ENCODE results near the gene LY86. TPM values are rescaled to one million over a fixed set of nuclear protein-coding genes. Genes with fewer than 3 reads are reported as not detected.

Gene LY86
- total RNA-seq, 3 donors from 2014 or later (not counting 1 experiment from before 2014, with no cell fraction given): 2.0 to 5.1 (median 2.2) TPM

DNA sequence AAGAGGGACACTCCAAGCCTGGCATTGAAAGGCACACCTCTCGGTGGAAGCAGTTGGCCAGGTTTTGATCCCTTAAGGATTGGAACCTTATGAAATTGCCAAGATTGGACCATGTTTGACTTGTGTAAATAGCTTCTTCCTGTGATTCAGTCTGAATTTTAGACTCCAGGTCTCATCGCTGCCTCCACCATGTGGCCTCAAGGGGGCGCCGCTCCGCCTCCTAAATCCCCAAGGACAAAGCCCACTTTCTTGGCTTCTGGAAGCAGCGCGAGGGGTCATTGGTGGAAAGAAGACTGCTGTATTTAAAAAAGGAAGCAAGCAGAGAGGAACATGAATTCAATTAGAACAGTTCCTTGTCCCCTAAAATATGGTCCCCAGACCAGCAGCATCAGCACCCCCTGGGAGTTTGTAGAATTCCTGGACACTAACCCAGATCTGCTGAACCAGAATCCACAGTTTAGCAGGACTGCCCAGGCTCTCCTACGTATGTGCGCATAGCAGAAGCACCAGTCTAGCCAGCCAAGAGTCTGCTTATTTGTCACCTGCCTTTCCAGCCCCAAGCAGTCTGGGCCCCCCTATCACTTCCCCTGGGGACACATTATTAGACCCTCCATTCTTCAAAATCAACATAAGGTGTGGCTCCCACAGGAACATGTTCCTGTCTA is 108.5 kb downstream of the LY86 start:
- peak in 1 of 2 donors; percentile 45 for DNase-seq
- no peaks in the 10 kb centered on the region for H3K36me3 ChIP-seq (ENCODE audit: control insufficient read depth, insufficient read depth, low read length)
- no peaks in the 10 kb centered on the region for H3K36me3 Mint-ChIP-seq
- H3K4me3 ChIP-seq (ENCODE audit: low read length): no peak overlapping the region
- 40% methylated on average over 9 of the region's 9 CpGs for WGBS (ENCODE audit: insufficient coverage)
- H3K27ac Mint-ChIP-seq: no peak overlapping the region
- H3K27me3 ChIP-seq (ENCODE audit: control insufficient read depth, insufficient read depth, low read length): no peaks in the 10 kb centered on the region
- H3K9me3 Mint-ChIP-seq: no peaks in the 10 kb centered on the region
- TF ChIP-seq, protein P1, sequence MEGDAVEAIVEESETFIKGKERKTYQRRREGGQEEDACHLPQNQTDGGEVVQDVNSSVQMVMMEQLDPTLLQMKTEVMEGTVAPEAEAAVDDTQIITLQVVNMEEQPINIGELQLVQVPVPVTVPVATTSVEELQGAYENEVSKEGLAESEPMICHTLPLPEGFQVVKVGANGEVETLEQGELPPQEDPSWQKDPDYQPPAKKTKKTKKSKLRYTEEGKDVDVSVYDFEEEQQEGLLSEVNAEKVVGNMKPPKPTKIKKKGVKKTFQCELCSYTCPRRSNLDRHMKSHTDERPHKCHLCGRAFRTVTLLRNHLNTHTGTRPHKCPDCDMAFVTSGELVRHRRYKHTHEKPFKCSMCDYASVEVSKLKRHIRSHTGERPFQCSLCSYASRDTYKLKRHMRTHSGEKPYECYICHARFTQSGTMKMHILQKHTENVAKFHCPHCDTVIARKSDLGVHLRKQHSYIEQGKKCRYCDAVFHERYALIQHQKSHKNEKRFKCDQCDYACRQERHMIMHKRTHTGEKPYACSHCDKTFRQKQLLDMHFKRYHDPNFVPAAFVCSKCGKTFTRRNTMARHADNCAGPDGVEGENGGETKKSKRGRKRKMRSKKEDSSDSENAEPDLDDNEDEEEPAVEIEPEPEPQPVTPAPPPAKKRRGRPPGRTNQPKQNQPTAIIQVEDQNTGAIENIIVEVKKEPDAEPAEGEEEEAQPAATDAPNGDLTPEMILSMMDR (IDR thresholded peaks at IDR 0.05): peak; percentile 38
- intact Hi-C loops (cut with micrococcal nuclease): no loop called here
- no peak overlapping the region for H3K4me3 Mint-ChIP-seq
- no peaks in the 10 kb centered on the region for H3K9me3 ChIP-seq (ENCODE audit: control insufficient read depth, insufficient read depth, low read length)
- peaks cover 7 to 9% of the 10 kb centered on the region in 2 donors for H3K27me3 Mint-ChIP-seq (ENCODE audit: low read depth in 2 of 2)
- peaks cover 0 to 9% of the 10 kb centered on the region in 2 donors for H3K4me1 Mint-ChIP-seq
- H3K4me1 ChIP-seq (ENCODE audit: control insufficient read depth, insufficient read depth, low read length): peaks cover 8% of the 10 kb centered on the region
- no peak overlapping the region for H3K27ac ChIP-seq (ENCODE audit: low read length)
- ATAC-seq: no peak

DNA sequence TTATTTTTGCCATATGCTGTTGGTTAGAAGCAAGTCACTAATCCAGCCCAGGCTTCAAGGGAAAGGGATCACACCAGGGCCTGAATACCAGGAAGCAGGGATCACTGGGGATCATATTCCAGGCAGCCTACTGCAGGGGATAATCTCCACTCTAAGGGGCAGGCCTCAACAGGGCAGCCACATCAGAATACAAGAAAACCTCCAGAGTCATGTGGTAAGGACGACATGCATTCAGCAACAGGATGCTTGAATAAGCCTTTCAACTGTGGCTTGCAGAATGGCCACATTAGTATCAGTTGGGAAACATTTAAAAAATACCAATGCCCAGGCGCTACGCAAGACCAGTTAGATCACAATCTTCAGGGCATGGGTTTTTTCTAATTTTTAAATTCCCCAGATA is 109.1 kb downstream of the LY86 start:
- TF ChIP-seq, protein P1 (IDR thresholded peaks at IDR 0.05): no peak
- no peak overlapping the region for H3K4me3 ChIP-seq (ENCODE audit: low read length)
- Mint-ChIP-seq H3K4me3 (no peak overlapping the region), H3K36me3 (no peaks in the 10 kb centered on the region), H3K9me3 (no peaks in the 10 kb centered on the region), H3K4me1 (peaks cover 0 to 9% of the 10 kb centered on the region in 2 donors), H3K27ac (no peak overlapping the region), H3K27me3 (ENCODE audit: low read depth in 2 of 2) (peaks cover 7 to 11% of the 10 kb centered on the region in 2 donors)
- 63% methylated on average over 3 of the region's 3 CpGs for WGBS (ENCODE audit: insufficient coverage)
- no peaks in the 10 kb centered on the region for H3K27me3 ChIP-seq (ENCODE audit: control insufficient read depth, insufficient read depth, low read length)
- no peak for DNase-seq
- ATAC-seq: no peak
- H3K36me3 ChIP-seq (ENCODE audit: control insufficient read depth, insufficient read depth, low read length): no peaks in the 10 kb centered on the region
- H3K9me3 ChIP-seq (ENCODE audit: control insufficient read depth, insufficient read depth, low read length): no peaks in the 10 kb centered on the region
- H3K4me1 ChIP-seq (ENCODE audit: control insufficient read depth, insufficient read depth, low read length): peaks cover 8% of the 10 kb centered on the region
- H3K27ac ChIP-seq (ENCODE audit: low read length): no peak overlapping the region
- intact Hi-C loops (cut with micrococcal nuclease): no loop called here

DNA sequence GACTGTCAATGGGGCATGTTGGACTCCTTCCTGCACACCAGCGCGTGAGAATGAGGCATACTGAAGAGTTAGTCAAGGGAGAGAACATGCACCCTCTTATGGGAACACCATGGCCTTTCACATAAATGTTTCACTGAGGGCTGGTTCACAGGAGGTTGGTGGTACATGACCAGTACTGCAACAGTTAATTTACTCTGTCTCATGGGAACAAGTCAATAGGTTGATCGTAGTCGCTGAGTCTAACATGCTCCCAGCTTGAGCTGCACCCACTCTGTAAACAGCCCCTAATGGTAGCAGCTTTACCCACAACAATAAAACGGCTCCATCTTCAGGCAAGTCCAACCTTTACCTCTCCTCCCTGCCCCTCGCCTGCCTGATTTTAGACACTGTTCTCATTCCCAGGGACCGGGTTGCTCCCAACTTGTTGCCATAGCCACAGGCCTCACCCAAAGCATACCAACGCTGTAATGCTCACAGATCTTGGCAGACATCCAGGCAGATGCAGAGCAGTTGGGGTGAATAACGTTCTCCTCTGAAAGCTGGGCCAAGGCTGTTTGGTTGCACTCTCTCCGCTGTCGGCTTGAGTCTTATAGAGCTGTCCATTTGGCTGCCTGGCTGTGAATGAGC is 111.3 kb downstream of the LY86 start:
- intact Hi-C loops (cut with micrococcal nuclease): no loop called here
- no peak for ATAC-seq
- Histone ChIP-seq H3K4me1 (ENCODE audit: control insufficient read depth, insufficient read depth, low read length) (peaks cover 4% of the 10 kb centered on the region), H3K9me3 (ENCODE audit: control insufficient read depth, insufficient read depth, low read length) (no peaks in the 10 kb centered on the region), H3K36me3 (ENCODE audit: control insufficient read depth, insufficient read depth, low read length) (no peaks in the 10 kb centered on the region), H3K27me3 (ENCODE audit: control insufficient read depth, insufficient read depth, low read length) (no peaks in the 10 kb centered on the region), H3K27ac (ENCODE audit: low read length) (no peak overlapping the region), H3K4me3 (ENCODE audit: low read length) (no peak overlapping the region)
- 52% methylated on average over 11 of the region's 11 CpGs for WGBS (ENCODE audit: insufficient coverage)
- TF ChIP-seq, protein P1 (IDR thresholded peaks at IDR 0.05): no peak
- DNase-seq: peak in 1 of 2 donors; percentile 23
- H3K4me3 Mint-ChIP-seq: no peak overlapping the region
- no peaks in the 10 kb centered on the region for H3K36me3 Mint-ChIP-seq
- peaks cover 0 to 9% of the 10 kb centered on the region in 2 donors for H3K4me1 Mint-ChIP-seq
- no peak overlapping the region for H3K27ac Mint-ChIP-seq
- H3K9me3 Mint-ChIP-seq: no peaks in the 10 kb centered on the region
- H3K27me3 Mint-ChIP-seq (ENCODE audit: low read depth in 2 of 2): peaks cover 7 to 11% of the 10 kb centered on the region in 2 donors

Data from natural killer cell (primary cell).